ENCODE results near the gene UPF3A.

GRCh38 chr13:114234266-114234644 is 47.1 kb upstream of the UPF3A start:
- TF ChIP-seq CTCF (IDR thresholded peaks at IDR 0.05) (no peak), POLR2A (IDR thresholded peaks at IDR 0.05) (no peak), EP300 (IDR thresholded peaks at IDR 0.05) (no peak)

Measured in stomach (tissue), 4 donors.